ENCODE data around the gene NFATC1.
A peak's percentile ranks its signal among the peaks of the same experiment; 100 is the strongest.

NFATC1 gene

DNA sequence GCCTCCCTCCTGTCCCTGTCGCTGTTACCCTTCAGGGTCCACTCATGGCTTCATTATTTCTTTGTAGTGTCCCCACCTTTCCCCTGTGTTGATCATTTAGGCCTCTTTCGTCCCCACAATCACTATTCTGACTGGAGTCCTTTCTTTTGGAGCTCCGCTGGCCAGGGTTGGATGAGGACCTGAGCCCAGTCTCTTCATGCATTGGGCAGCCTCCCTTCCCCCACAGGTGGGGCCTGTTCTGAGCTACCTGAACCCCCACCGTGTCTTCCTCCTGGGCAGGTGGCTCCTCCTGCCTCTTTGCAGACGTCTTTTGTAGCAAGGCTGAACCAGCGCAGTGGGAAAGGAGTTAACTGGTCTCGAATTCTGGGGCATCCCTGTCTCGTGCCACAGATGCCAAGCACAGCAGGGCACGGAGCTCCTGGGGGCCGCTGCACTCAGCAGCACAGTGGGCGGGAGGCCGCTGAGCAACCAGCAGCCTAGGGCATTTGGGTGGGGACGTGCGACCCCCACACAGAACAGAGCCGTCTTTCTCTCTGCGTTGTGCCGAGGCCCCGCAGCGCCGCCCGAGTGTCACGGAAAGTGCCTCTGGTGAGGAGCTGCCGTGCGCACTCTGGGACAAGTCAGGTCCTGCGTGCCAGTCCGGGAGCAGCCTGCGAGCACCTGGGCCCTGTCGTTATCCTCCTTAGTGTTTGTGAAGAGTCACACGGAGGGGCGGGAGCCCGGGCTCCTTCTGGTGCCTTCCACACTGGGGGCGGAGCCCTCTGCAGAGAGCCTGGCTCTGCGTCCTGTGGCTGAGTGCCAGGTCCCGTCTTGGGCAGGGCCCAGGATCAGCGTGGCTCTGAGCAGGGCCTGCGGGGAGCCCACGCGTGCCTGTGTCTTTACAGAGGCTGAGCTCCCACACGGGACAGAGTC is 130.1 kb downstream of the NFATC1 start:
- no peak for DNase-seq

DNA sequence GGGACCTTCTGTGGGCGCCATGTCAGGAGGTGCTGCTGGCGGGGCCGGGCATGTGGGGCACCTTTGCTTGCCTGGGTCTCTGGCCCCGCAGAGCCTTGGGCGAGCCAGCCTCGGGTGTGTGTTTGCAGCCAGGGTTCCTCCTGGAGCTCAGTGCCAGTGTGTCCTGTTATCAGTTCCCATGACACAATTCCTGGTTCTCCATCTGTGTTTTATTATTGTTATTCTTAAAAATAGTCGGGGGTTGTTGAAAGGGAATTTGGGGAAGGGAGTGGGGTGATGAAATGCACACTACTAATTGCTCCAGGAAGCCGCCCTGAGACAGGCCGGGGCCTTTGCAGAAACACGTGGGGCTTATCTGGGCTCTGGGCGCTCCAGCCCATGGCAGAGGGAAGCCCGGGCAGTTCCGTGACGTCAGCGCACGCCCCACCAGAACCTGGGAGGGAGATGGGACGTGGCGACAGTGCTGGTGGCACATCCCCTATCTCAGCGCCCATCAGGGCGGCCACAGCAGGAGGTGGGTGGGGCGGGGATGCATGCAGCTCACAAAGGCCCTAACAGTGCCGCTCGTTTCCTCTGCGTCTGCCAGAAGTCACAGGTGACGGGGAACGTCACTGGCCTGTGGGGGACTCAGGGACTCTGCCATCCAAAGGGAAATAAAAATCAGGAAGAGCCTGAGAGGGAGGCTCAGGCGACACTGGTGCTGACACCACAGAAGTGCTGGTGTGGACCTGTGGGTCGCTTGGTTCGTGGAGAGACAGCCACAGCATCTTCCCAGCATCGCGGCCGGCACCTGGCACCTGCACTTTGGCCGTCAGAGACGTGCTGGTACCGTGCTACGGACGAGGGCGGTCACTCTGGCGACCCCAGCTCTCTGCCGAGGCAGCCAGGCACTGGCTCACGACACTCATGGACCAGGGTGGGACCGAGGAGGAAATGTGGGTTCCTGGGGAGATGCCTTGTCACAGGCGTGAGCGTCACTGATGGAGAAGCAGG is 131.0 kb downstream of the NFATC1 start:
- DNase-seq: no peak

DNA sequence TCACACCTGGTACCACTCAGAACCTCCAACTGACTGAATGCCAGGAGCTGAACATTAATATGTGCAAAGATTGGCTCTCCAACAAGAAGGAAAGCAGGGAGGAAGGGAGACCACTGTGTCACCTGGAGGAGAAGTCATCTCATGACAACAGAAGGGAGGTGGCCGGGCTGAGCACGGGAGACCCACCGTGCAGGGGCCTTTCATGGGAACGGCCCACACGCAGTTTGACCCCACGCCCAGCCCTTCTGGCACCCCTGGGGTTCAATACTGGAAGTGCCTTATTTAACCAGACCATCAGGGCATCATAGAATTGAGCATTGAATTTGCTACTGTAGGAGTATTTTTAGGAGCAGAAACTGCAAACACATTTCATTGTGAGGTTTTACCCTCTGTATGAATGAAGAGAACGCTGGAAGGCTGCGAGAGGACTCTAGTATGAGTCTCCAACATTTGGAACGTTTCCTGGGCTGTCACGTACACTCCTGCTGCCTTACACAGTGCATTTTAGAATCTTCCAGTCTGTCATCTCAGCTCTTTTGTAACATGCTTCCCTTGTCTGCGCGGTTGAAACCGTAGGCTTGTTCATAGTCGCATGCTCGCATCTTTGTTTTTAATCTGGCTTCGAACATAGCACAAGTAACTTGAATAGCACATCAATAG is 132.1 kb downstream of the NFATC1 start:
- DNase-seq: no peak

DNA sequence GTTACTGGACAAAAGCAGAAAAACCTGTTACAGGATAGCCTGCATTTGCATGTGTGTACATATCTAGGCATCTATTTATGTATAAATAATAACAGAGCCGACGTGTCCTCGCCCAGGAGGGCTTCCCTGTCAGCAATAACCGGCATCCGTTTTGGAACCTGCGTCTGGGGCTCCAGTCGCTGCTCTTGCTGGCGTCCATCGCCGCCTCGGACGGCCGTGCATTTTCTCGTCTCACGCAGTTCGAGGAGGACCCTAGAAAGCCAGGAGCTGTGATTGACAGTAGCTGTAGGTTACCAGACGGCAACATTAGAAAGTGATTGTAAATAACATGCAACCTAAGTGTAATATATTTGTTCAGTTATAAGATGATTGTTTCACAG is 132.6 kb downstream of the NFATC1 start:
- no peak for DNase-seq

DNA sequence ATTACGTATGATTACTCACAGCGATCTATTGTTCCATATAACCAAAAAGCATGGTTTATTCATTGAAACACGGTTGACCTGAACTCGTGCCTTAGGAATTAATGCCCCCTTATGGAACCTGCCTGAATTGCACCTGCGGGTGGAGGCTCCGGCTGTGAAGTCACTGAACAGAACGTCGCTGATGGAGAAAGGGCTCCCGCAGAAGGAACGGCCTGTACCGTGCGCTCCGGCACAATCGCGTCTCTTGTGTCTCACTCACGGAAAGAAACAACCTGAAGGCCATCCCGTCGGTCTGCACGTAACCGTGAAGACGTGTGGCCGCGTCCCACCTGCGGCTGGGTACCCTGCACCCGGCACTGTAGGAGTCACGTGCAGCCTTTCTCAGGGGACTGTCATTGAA is 133.1 kb downstream of the NFATC1 start:
- DNase-seq: peak; percentile 5 to 54

DNA sequence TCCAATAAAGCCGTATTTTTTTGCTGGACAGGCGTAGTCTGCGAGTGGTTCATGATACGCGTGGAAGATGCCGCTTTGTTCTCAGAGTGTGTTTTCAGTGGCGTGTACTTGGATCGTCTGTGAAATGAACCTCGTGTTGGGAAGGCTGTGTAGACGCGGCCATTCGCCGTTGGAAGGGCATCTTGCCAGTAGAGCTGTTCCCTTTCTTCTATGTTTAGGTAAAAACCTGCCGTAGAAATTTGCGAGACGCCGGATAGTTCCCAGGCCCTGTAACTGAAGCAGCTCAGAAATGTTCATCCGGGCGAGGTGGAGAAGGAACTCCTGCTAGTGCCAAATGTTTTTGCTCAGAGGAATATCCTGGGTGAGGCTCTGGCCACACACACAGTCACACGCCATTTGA is 133.6 kb downstream of the NFATC1 start:
- DNase-seq: no peak

DNA sequence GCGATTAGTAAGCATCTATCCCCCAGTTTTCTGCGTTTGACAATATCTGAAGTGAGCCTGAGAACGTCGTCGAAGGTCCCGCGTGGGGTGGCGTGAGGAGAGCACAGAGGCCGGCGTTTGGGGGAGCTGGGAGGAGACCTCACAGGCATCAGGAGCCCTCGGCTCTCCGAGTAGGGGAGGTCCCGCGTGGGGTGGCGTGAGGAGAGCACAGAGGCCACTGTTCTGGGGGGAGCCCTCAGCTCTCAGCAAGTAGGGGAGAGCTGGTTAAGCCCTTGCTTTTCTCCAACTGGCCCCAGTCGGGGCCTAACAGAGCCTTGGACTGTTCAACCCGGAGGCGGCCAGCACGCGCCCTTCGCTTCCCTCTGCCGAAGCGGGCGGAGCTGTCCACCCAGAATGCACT is 134.3 kb downstream of the NFATC1 start:
- no peak for DNase-seq

DNA sequence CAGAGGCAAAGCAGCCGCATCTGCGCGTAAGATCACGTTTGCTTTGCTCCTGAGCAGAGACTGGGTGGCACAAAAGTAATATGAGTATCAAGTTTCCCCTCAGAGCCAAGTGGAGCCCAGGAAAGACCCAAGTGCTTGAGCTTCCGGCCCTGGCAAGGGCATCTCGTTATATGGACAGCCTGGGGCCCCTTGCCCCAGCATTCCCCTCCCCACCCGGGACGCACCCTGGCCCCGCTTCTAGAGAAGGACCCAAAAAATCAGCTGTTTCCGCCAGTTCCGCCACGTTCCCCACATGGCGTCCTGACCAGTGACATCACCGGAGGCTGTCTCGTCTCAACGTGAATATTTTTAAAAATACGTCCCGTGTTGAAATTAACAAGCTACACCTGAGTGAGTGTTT is 135.1 kb downstream of the NFATC1 start:
- DNase-seq: no peak

DNA sequence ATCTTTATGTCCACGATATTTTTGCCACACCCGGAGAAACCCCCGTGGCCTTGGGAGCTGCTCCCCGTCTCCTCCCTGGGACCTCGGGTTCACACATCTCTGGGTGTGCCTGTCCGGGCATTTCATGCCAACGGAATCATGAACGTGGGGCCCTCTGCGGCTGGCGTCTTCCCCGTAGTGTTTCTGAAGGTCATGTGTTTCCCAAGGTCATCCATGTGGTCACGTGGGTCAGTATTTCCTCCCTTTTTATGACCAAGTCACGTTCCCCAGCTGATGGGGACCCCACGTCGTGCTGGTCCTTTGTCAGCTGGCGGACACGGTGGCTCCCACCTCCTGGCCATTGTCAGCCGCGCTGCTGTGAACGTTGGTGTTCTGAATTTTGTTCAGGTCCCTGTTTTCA is 135.7 kb downstream of the NFATC1 start:
- DNase-seq: no peak

DNA sequence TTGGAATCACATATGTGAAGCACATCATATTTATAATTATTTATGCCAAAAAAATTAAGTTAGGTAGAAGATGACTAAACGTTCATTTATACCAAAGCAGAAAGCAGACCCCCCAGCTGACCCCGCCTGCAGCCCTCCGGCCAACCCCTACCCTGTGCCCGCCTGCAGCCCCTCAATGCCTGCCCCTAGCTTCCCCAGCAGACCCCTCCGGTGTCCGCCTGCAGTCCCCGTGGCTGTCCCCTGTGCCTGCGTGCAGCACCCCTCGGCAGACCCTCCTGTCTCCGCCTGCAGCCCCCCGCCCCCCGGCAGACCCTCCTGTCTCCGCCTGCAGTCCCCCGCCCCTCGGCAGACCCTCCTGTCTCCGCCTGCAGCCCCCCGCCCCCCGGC is 136.2 kb downstream of the NFATC1 start:
- no peak for DNase-seq

DNA sequence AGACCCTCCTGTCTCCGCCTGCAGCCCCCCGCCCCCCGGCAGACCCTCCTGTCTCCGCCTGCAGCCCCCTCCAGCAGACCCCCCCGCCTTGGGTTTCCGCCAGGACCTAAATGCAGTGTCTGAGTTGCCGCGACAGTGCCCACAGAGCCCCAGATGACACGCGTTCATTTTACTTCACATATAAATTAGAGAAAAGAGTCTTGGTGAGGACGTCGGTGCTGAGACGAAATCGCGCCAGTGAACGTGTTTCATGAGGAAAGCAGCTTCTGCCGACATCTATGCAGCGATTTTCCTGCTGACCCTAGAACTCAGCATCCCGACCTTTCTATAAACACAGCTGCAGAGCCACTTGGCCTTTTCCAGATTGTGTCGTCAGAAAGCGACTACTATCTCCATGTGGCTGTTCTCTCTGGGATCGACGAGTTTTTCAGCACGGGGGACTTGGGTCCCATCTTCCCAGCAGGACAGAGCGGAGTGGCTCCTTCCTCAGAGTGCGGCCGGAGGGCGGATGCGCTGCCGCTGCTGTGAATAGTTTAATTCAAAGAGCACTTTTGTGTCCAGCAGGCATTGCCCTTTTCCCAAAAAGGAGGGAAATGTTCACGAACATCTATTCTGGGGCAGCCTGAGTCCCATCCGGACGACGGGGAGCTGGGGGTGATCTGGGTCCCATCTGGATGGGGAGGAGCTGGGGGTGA is 136.7 kb downstream of the NFATC1 start:
- no peak for DNase-seq

DNA sequence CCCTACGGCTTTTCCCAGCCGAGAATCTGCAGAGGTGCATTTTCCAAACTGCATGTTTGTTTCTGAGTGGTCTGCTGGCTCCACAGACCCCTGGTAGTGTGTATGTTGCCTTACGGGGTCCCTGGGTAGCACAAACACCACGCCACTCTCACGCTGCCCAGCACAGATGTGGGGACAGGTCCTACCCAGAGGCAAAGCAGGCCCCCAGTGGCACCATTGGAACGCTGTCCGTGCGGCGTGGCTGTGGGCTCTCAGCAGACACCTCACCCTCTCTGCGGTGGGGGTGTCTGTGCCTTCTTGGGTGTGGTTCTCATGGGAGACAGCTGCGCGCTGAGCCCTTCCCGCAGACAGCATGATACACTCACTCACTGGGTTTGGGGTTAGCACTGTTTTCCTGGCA is 137.4 kb downstream of the NFATC1 start:
- DNase-seq: no peak

DNA sequence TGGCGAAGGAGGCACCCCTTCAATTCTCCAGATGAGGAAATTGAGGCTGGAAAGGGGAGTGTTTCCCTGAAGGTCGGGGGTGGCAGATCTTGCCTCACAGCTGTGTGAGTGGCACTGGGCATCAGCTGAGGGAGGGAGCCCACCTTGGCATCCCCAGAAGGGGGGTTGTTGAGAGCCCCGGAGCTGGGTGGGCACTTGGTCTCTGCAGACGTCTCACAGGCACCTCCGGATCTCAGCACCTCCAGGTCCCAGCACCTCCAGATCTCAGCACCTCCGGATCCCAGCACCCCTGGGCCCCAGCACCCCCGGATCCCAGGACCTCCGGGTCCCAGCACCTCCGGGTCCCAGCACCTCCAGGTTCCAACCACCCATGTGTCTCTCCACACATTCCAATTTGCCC is 137.9 kb downstream of the NFATC1 start:
- no peak for DNase-seq

DNA sequence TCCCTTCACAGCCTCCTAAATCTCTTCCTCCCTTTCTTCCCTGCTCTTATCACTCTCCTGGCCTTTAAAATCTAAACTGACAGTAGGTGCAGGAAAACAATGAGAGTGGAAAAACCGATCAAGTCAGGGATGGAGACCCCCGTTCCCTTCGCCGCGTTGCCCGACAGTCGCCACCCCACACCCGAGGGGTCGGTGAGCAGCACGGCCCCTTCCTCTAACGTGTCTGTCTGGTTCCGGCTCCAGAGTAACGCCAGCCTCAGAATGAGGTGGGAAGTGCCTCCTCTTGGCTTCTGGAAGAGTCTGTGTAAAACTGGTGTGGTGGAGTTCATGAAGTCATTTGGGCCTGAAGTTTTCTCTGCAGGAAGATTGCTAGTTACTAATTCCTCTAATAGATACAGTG is 138.6 kb downstream of the NFATC1 start:
- DNase-seq: no peak

DNA sequence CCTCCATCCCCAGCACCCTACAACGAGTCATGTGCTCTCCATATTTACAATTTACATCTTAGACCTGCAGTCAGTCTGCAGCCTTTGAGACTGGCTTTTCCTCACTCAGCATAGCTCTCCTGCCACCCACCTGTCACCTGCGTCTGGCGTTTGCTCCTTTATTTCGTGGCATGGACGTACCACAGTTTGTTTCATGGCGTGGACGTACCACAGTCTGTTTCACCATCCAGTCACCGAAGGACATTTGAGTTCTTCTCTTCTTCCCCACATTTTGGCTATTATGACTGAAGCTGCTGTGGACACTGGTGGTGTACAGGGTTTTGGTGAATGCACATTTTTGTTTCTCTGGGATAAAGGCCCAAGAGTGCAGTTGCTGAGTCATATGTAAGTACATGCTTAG is 142.0 kb downstream of the NFATC1 start:
- no peak for DNase-seq

DNA sequence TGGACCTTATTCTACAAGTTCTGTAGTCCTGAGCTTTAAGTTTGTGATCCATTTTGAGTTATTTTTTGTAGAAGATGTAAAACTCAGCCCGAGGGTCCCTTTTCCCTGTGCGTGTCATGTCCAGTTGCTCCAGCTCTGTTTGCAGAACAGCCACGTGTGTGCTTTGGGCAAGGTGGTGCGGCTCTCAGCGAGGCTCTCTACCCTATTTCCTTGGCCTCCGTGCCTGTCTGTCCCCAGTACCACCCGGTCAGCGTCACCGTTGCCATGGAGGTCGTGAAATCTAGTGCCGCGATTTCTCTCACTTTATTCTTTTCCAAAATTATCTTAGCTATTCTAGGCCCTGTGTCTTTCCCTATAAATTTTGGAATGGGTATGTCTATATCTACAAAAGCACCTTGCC is 142.9 kb downstream of the NFATC1 start:
- no peak for DNase-seq

DNA sequence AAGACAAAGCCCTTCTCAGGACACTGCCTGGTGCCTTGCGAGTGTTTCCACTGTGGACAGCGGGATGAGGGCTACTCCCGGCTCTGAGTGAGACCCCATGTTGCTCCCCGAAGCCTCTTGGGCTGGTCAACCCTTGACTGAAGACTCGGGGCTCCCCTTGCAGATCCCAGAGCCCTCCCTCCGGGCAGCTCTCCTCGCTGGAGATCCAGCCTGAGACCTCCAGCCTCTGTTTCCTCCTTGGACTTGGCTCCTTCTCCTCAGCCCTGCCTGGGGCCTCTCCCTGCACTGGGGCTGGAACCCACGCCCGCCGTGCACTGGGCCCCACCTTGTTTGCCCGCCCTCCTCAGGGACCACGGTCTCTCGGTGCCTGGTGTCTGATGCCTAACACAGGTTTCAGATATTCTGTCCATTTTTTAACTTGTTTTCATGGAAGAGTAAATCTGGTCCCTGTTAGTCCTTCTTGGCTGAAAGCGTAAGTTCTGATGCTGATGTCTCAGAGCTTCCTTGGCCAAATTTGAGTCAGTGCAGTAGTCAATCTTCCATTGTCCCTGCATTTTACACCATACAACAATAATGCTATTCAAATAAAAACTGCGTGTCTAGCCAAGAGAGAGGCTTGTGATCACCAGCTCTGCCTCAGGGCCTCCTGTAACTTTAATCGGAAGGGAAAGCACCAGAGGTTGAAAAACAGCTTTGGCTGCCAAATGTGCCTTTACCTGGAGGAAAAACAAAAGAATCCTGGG is 144.6 kb downstream of the NFATC1 start:
- no peak for DNase-seq

DNA sequence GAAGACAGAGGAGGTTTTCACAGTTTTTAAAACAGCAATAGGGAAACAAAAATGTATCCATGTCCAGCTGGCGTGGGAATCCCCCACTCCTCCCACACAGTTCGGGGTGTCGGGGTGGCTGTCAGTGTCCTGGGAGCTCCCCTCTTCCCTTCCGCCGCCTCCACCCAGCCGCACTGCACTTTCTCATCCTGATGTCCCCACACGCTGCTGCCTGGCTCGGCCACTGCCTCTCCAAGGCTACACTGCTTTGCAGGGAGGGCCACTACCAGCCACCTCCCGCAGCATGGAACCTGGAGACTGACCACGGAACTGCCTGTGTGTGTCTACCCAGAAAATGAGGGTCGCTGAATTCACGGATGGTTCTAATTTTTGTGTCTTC is 145.2 kb downstream of the NFATC1 start:
- DNase-seq: no peak

DNA sequence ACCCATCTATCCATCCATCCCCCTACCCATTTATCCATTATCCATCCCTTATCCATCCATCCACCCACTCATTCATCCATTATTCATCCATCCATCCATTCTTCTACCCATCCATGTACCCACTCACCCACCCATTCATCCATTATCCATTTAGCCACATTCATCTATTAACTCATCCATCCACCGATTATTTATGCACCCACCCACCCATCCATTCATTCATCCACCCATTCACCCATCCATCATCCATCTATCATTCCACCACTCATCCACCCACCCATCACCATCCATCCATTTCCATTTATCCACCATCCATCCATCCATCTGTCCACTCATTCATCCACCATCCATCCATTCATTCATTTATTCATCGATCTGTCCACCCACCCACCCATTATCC is 146.5 kb downstream of the NFATC1 start:
- no peak for DNase-seq

DNA sequence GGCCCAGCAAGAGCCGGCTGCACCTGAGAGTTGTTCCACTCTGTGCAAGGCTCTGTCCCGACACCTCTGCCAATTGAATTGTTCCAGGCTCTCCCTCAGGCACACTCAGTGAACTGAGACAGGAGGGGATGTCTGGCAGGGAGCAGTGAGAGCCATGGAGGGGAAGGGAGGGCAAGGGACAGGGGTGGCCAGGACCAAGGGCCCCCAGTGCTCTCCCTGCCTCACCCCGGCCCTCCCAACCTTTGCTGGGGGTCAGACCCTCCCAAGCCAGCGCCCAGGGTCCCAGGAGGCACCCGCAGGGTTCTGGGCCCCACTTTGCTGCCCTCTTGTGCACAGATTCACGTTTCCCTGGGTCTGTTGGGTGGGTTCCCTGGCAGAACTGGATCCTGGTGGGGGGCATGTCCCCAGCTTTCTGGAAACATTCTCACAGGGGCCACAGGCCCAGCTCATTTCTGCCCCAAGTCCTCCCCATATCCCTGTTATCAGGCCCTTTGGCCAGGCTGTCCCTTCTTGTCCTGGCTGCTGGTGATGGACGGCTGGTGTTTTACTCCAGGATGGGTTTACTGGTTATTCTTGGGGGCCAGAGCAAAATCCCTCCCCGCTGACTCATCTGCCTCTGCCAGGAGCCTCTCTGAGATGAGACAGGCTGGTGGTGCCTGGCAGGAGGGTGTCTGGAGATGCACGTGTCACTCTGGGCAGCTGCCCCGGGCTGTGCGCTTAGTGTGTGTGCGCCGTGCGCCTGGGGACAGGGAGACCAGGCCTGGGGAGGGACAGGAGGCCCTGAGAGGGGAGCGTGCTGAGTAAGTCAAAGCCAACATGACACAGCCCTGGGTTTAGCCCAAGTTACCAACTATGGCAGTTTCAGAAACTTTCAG is 147.4 kb downstream of the NFATC1 start:
- DNase-seq: no peak

DNA sequence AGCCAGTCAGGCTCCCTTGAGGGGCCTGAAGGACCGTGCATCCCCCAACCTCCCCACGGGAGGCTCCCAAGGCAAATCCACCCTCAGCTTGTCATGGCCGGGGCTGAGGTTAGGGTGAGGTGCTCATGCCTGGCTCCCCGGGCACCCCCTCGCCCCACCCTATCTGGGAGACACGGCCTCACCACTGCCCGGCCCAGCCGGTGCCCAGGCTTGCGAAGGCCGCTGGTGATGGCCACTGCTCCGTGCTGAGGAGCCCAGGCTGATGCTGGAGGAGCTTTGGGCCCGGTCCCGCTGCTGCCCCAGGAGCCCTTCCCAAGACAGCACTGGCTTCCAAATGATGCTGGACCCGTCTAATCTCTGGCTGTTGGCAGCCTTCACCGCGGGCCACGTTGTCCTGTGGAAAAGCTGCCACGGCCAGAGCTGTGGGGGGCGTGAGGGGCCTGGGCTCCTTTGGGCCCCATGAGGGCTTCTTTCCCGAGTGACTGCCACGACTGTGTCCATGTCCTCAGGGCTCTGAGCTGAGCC is 148.2 kb downstream of the NFATC1 start:
- no peak for DNase-seq
